ENCODE results near the gene CYBRD1.
"Not testable (repeated sequence)": the region's sequence is repeated elsewhere in the genome, so short reads cannot be mapped to it uniquely, and the experiment has no call there.

Gene CYBRD1

GRCh38 chr2:171522052-171522787 lies at the start of gene CYBRD1:
Gene CYBRD1, plus strand, starts transcription at chr2:171522474. Its CDS starts 72 bp downstream, at chr2:171522546.
- peak; percentile 84 for DNase-seq (ENCODE audit: low spot score)

- DNase-seq (ENCODE audit: low spot score) = no peak
These were observed 46.3 kb upstream of the CYBRD1 start for GRCh38 chr2:171475979-171476378.

- DNase-seq (ENCODE audit: low spot score) = no peak
These were observed 43.9 kb upstream of the CYBRD1 start for GRCh38 chr2:171478345-171478744.

- DNase-seq (ENCODE audit: low spot score) = no peak
These were observed 43.0 kb upstream of the CYBRD1 start for GRCh38 chr2:171479154-171479814.

GRCh38 chr2:171480908-171481307 lies 41.4 kb upstream of the CYBRD1 start:
- DNase-seq (ENCODE audit: low spot score) = no peak

GRCh38 chr2:171482308-171482707 lies 40.0 kb upstream of the CYBRD1 start:
- DNase-seq (ENCODE audit: low spot score) = no peak

- DNase-seq (ENCODE audit: low spot score) = no peak
These were observed 39.4 kb upstream of the CYBRD1 start for GRCh38 chr2:171482877-171483276.

GRCh38 chr2:171483793-171484192 lies 38.5 kb upstream of the CYBRD1 start:
- no peak for DNase-seq (ENCODE audit: low spot score)

- no peak for DNase-seq (ENCODE audit: low spot score)
These were observed 37.2 kb upstream of the CYBRD1 start for GRCh38 chr2:171485116-171485515.

GRCh38 chr2:171487201-171487600 lies 35.1 kb upstream of the CYBRD1 start:
- no peak for DNase-seq (ENCODE audit: low spot score)

GRCh38 chr2:171487803-171488259 lies 34.4 kb upstream of the CYBRD1 start:
- DNase-seq (ENCODE audit: low spot score) = no peak

- DNase-seq (ENCODE audit: low spot score) = no peak
These were observed 31.7 kb upstream of the CYBRD1 start for GRCh38 chr2:171490577-171490976.

- peak; percentile 10 for DNase-seq (ENCODE audit: low spot score)
These were observed 31.0 kb upstream of the CYBRD1 start for GRCh38 chr2:171491292-171491691.

- no peak for DNase-seq (ENCODE audit: low spot score)
These were observed 29.6 kb upstream of the CYBRD1 start for GRCh38 chr2:171492664-171493063.

- not testable (repeated sequence) for DNase-seq (ENCODE audit: low spot score)
These were observed 24.6 kb upstream of the CYBRD1 start for GRCh38 chr2:171497664-171498063.

- DNase-seq (ENCODE audit: low spot score) = no peak
These were observed 16.9 kb upstream of the CYBRD1 start for GRCh38 chr2:171505374-171505773.

- no peak for DNase-seq (ENCODE audit: low spot score)
These were observed 12.1 kb upstream of the CYBRD1 start for GRCh38 chr2:171509945-171510731.

GRCh38 chr2:171512014-171512413 lies 10.3 kb upstream of the CYBRD1 start:
- DNase-seq (ENCODE audit: low spot score) = no peak

GRCh38 chr2:171512683-171513195 lies 9.5 kb upstream of the CYBRD1 start:
- peak; percentile 31 for DNase-seq (ENCODE audit: low spot score)

- peak; percentile 63 for DNase-seq (ENCODE audit: low spot score)
These were observed 8.5 kb upstream of the CYBRD1 start for GRCh38 chr2:171513719-171514160.

GRCh38 chr2:171514908-171515582 lies 7.2 kb upstream of the CYBRD1 start:
- DNase-seq (ENCODE audit: low spot score) = no peak
